MM.1S (cell line): ENCODE measurements around the gene KCNK5.

Experiments
- EZH2 ChIP-seq: fragments of 300-600 bp; sonication (generic); optimal IDR thresholded peaks from 2 replicates; pipeline ENCODE3; 2017; ENCODE audit warnings: low read depth, mild to moderate bottlenecking, antibody characterized with exemption, low read length, mixed read lengths
- EZH2phosphoT487 ChIP-seq: fragments of 300-600 bp; sonication (generic); IDR thresholded peaks from 2 replicates; pipeline ENCODE4 v1.6.1; 2018; ENCODE audit warnings: antibody characterized with exemption, low read length
- TF ChIP-seq, protein P1 (sequence below): fragments of 300-600 bp; sonication (generic); IDR thresholded peaks from 2 replicates; pipeline ENCODE4 v1.5.1; 2016; ENCODE audit warnings: antibody characterized with exemption, low read length, mixed read lengths

DNA sequence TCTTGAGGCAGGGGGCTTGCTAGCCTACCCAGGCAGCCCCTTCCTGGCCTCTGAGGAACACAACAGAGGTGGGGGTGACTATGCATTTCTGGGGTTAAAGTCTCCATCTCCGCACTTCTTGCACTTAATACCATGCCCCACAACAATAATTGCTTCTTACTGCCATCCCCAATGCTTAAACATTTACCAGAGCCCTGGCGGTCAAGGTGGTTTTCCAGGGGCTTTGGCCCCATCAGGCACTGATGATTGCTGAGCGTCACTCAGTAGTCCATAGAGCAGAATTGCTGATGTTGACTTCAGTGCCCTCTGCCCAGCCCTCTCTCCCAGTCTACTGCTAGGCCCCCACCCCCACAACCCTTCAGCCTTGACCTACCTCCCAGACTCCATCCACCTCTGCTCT, 32.5 kb upstream of the KCNK5 start:
- TF ChIP-seq, protein P1, sequence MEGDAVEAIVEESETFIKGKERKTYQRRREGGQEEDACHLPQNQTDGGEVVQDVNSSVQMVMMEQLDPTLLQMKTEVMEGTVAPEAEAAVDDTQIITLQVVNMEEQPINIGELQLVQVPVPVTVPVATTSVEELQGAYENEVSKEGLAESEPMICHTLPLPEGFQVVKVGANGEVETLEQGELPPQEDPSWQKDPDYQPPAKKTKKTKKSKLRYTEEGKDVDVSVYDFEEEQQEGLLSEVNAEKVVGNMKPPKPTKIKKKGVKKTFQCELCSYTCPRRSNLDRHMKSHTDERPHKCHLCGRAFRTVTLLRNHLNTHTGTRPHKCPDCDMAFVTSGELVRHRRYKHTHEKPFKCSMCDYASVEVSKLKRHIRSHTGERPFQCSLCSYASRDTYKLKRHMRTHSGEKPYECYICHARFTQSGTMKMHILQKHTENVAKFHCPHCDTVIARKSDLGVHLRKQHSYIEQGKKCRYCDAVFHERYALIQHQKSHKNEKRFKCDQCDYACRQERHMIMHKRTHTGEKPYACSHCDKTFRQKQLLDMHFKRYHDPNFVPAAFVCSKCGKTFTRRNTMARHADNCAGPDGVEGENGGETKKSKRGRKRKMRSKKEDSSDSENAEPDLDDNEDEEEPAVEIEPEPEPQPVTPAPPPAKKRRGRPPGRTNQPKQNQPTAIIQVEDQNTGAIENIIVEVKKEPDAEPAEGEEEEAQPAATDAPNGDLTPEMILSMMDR, result no peak
- TF ChIP-seq EZH2phosphoT487 (no peak), EZH2 (no peak)
